Measurements from ENCODE around the gene SORCS2.

DNA sequence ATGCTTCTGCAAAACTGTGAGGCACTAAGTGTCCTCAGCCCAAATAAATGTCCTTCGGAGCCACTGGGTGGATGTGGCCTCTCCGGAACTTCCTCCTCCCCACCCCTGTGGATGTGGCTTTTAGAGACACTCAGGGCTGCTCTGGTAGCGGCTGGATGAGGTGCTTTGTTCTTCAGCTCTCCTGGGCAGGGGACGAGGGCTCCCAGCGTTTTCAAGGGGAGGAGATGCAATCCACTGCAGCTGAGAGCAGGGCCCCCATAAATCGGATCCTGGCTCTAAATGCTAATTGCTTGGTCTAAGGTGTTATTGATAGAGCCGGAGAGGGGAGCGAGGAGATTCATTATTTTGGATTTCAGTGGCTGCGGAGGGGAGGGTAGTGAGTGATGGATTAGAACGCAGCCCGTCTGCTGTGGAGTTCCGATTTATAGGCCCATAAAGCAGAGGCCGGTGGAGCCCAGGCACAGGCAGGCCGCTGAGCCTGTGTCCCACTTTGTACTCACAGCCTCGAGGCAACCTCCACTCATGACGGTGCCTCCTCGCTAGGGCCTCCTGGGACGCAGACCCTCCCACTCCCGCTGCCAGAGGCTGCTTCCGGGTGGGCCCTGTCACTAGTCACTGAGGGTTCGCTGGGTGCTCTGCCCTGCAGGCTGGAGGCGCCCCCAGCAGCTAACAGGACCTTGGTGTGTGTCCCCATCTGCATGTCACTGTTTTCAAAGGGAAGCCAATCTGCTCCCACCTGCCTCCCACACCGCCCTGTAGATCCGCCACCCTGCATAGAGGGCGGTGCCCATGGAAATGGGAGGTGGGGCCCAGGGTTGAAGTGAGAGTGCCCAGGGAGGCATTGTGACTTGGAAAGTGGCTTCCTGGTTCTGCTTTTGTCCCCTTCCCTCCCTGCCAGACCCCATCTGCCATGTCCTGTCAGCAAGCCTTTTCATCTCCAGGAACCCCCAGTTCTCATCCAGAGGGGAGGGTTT is 377.8 kb downstream of the SORCS2 start:
- TF ChIP-seq CTCF (IDR thresholded peaks at IDR 0.05) (no peak), POLR2A (IDR thresholded peaks at IDR 0.05) (no peak)

Measured in esophagus squamous epithelium (tissue), 4 donors.